ENCODE data around the gene NGFR.

The NGFR gene

GRCh38 chr17:49460401-49460800 lies 34.7 kb upstream of the NGFR start:
- peaks cover 51% of the 10 kb centered on the region for H3K27me3 ChIP-seq (ENCODE audit: low read depth)
- no peak for DNase-seq (ENCODE audit: low spot score in 2 of 2)
- no peak overlapping the region for H3K4me3 ChIP-seq
- no peaks in the 10 kb centered on the region for H3K4me1 ChIP-seq
- no peaks in the 10 kb centered on the region for H3K9me3 ChIP-seq
- in situ Hi-C loops (cut with MboI; ENCODE audit: low sequenced_read_pairs) = no loop called here
- H3K36me3 ChIP-seq (replicated peaks) = no peaks in the 10 kb centered on the region

GRCh38 chr17:49461580-49461979 lies 33.5 kb upstream of the NGFR start:
- in situ Hi-C loops (cut with MboI; ENCODE audit: low sequenced_read_pairs) = no loop called here
- Histone ChIP-seq H3K27me3 (ENCODE audit: low read depth) (peaks cover 51% of the 10 kb centered on the region), H3K9me3 (no peaks in the 10 kb centered on the region), H3K36me3 (replicated peaks) (no peaks in the 10 kb centered on the region), H3K4me3 (no peak overlapping the region), H3K4me1 (no peaks in the 10 kb centered on the region)
- no peak for DNase-seq (ENCODE audit: low spot score in 2 of 2)

DNA sequence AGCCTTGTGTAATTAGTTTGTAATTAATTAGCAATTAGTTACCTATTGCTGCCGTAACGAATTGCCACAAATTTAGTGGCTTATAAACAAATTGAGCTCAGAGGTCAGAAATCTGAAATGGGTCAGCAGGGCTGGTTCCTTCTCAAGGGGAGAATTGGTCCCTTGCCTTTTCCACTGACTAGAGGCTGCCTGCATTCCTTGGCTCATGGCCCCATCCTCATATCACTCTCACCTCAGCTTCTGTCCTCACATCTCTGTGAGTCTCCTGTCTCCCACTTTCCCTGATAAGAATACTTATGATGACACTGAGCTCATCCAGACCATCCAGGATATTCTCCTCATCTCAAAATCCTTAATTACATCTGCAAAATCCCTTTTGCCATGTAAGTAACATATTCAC lies 31.0 kb upstream of the NGFR start:
- Histone ChIP-seq H3K9me3 (no peaks in the 10 kb centered on the region), H3K27me3 (ENCODE audit: low read depth) (peaks cover 30% of the 10 kb centered on the region), H3K4me1 (no peaks in the 10 kb centered on the region), H3K36me3 (replicated peaks) (no peaks in the 10 kb centered on the region), H3K4me3 (no peak overlapping the region)
- no peak for DNase-seq (ENCODE audit: low spot score in 2 of 2)
- in situ Hi-C loops (cut with MboI; ENCODE audit: low sequenced_read_pairs) = no loop called here

DNA sequence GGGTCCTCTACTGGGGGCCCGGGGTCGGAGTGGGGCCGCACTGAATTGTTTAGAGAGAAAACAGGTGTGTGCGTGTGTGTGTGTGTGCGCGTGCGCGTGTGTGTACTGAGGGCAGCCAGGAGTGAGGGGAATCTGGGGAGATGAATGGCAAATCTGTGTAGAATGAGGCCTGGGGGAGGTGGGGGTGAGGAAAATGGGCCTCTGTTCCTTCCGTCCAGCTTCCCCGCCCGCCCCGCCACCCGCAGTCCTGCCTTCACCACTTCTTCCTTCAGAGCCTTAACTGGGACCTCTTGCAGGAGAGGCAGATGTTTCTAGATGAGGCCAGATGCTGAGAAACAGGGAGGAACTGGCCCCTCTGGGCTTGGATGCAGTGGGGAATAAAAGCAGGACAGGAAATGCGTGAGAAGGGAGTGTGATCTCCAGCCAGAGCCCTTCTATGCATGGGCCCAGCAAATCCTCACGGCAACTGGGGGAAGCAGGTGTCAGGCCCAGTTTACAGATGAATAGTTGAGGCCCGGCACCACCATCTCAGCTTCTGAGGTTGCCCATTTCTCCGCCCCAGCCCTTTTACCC lies 29.7 kb upstream of the NGFR start:
- in situ Hi-C loops (cut with MboI; ENCODE audit: low sequenced_read_pairs) = no loop called here
- H3K4me1 ChIP-seq = no peaks in the 10 kb centered on the region
- no peak overlapping the region for H3K4me3 ChIP-seq
- H3K9me3 ChIP-seq = no peaks in the 10 kb centered on the region
- no peaks in the 10 kb centered on the region for H3K36me3 ChIP-seq (replicated peaks)
- no peak for DNase-seq (ENCODE audit: low spot score in 2 of 2)
- peaks cover 25% of the 10 kb centered on the region for H3K27me3 ChIP-seq (ENCODE audit: low read depth)

GRCh38 chr17:49466436-49466835 lies 28.7 kb upstream of the NGFR start:
- Histone ChIP-seq H3K36me3 (replicated peaks) (no peaks in the 10 kb centered on the region), H3K27me3 (ENCODE audit: low read depth) (peaks cover 25% of the 10 kb centered on the region), H3K9me3 (no peaks in the 10 kb centered on the region), H3K4me3 (no peak overlapping the region), H3K4me1 (no peaks in the 10 kb centered on the region)
- DNase-seq (ENCODE audit: low spot score in 2 of 2) = no peak
- in situ Hi-C loops (cut with MboI; ENCODE audit: low sequenced_read_pairs) = no loop called here

- Histone ChIP-seq H3K4me1 (no peaks in the 10 kb centered on the region), H3K36me3 (replicated peaks) (no peaks in the 10 kb centered on the region), H3K9me3 (no peaks in the 10 kb centered on the region), H3K4me3 (no peak overlapping the region), H3K27me3 (ENCODE audit: low read depth) (peaks cover 28% of the 10 kb centered on the region)
- DNase-seq (ENCODE audit: low spot score in 2 of 2) = no peak
- in situ Hi-C loops (cut with MboI; ENCODE audit: low sequenced_read_pairs) = no loop called here
Observed at GRCh38 chr17:49467175-49467574, 27.9 kb upstream of the NGFR start.

DNA sequence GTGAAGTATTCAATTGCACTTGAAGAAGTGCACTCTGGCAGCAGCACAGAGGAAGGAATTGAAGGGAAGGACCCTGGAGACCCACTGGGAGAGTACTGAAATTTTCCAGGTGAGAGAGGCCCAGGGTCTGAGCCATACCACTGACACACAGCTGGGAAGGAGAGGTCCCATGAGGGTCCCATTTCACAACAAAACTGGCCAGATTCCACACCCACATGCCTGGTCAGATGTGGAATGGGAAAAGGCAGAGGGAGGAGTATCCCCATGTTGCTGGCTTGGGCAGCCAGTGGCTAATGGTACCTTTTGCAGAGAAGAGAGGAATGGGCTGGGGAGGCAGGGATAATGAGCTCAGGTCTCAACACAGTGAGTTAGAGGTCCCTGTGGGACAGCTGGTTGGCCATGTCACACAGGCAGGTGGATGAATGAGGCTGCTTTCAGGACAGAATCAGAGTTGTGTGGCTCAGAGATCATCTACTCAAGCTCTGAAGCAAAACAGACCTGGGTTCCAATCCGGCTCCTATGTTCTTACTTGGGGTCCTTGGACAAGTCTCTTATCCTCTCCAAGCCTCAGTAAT lies 26.2 kb upstream of the NGFR start:
- no peak overlapping the region for H3K4me3 ChIP-seq
- in situ Hi-C loops (cut with MboI; ENCODE audit: low sequenced_read_pairs) = no loop called here
- H3K4me1 ChIP-seq = no peaks in the 10 kb centered on the region
- H3K36me3 ChIP-seq (replicated peaks) = no peaks in the 10 kb centered on the region
- no peaks in the 10 kb centered on the region for H3K9me3 ChIP-seq
- peaks cover 28% of the 10 kb centered on the region for H3K27me3 ChIP-seq (ENCODE audit: low read depth)
- no peak for DNase-seq (ENCODE audit: low spot score in 2 of 2)

DNA sequence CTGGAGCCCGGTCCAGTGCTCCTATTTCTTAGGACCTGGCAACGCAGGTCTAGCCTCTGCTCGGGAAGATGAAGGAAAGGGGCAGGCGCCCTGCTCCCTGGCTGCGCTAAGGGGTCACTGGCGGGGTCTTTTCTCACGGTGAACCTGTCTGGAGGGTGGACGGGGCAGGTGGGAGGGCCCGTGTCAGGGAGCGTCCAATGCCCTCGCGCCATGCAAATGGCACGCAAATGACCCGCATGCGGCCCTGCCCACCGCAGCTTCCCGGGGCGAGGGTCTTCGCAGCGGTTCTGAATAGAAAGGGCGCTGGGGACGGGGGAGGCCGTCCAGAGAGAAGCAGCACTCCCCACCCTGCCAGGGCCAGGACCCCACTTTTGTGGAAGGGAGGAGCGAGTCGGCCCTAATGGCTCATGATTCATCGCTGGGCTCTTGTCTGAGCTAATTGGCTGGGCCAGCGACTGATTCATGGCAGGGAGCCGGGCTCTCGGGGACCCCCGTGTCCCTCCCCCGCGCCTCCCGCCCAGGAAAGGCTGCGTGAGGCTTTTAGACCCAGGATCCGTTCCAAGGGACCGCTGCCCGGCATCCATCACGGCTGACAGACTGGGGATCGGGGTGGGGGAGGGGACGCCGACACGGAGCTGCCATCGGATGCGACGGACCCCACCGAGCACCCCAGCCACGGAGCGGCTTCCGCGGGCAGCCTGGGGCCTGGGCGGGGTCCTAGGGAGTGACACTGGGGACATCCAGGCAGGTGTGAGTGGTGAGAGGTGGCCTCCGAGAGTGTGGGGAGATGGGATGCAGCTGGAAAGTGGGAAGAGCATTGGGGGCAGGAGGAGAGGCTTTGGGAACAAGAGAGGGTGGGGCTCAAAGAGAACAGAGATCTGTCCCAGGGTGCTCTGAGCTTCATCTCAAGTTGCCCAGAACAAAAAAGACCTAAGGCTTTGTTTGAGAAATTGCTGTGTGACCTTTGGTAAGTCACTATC lies 25.0 kb upstream of the NGFR start:
- Histone ChIP-seq H3K4me1 (no peaks in the 10 kb centered on the region), H3K9me3 (no peaks in the 10 kb centered on the region), H3K4me3 (no peak overlapping the region), H3K36me3 (replicated peaks) (no peaks in the 10 kb centered on the region), H3K27me3 (ENCODE audit: low read depth) (peaks cover 27% of the 10 kb centered on the region)
- in situ Hi-C loops (cut with MboI; ENCODE audit: low sequenced_read_pairs) = no loop called here
- DNase-seq (ENCODE audit: low spot score in 2 of 2) = no peak

DNA sequence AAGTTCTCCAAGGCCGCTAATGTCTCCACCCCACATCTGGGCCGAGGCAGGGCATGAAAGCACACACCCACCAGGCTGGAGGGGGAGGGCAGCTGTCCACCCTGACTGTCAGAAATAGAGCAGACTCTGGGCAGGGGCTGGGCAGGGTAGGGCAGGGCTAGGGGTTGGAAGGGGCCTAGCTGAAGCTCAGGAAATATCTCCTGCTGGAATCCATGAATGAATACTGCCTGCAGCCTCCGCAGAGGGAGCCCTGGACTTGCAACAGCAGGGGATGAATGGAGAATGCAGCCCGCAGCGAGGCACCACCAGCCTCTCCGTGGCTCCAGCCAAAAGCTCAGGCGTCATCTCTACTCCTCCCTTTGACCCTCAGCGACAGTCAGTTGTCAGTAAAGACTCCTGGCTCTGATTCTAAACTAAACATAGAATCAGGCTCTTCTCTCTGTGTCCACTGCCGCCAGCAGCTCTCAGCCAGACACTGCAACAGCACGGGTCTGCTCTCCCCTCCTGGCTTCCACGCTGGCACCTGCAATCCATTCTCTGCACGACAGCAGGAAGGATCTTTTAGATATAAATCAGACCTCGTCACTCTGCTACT lies 23.9 kb upstream of the NGFR start:
- Histone ChIP-seq H3K36me3 (replicated peaks) (no peaks in the 10 kb centered on the region), H3K27me3 (ENCODE audit: low read depth) (peaks cover 25% of the 10 kb centered on the region), H3K4me3 (no peak overlapping the region), H3K4me1 (no peaks in the 10 kb centered on the region), H3K9me3 (no peaks in the 10 kb centered on the region)
- no peak for DNase-seq (ENCODE audit: low spot score in 2 of 2)
- in situ Hi-C loops (cut with MboI; ENCODE audit: low sequenced_read_pairs) = no loop called here

GRCh38 chr17:49471769-49472168 lies 23.3 kb upstream of the NGFR start:
- no peaks in the 10 kb centered on the region for H3K4me1 ChIP-seq
- H3K36me3 ChIP-seq (replicated peaks) = no peaks in the 10 kb centered on the region
- no peak for DNase-seq (ENCODE audit: low spot score in 2 of 2)
- in situ Hi-C loops (cut with MboI; ENCODE audit: low sequenced_read_pairs) = no loop called here
- peaks cover 25% of the 10 kb centered on the region for H3K27me3 ChIP-seq (ENCODE audit: low read depth)
- H3K4me3 ChIP-seq = no peak overlapping the region
- no peaks in the 10 kb centered on the region for H3K9me3 ChIP-seq

DNA sequence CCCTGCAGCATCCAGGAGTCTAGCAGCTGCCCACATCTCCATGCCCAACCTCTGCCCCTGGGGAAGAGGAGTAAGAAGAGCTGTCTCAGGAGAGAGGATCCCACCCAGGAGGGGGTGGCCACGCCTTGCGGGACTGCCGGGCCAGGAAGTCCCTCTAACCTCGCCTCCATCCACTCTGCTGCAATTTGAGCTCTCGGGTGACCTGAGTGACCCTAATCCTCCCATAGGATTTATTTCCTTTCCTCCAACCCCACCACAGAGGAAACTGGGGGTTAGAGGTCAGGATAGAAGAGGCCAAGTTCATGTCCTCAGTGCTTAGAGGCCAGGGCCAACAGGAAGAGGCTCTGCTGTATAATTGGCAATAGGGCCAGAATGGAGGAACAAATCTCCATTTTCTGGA lies 22.6 kb upstream of the NGFR start:
- in situ Hi-C loops (cut with MboI; ENCODE audit: low sequenced_read_pairs) = no loop called here
- no peaks in the 10 kb centered on the region for H3K9me3 ChIP-seq
- no peak for DNase-seq (ENCODE audit: low spot score in 2 of 2)
- H3K27me3 ChIP-seq (ENCODE audit: low read depth) = peaks cover 26% of the 10 kb centered on the region
- H3K4me3 ChIP-seq = no peak overlapping the region
- H3K36me3 ChIP-seq (replicated peaks) = no peaks in the 10 kb centered on the region
- H3K4me1 ChIP-seq = no peaks in the 10 kb centered on the region

DNA sequence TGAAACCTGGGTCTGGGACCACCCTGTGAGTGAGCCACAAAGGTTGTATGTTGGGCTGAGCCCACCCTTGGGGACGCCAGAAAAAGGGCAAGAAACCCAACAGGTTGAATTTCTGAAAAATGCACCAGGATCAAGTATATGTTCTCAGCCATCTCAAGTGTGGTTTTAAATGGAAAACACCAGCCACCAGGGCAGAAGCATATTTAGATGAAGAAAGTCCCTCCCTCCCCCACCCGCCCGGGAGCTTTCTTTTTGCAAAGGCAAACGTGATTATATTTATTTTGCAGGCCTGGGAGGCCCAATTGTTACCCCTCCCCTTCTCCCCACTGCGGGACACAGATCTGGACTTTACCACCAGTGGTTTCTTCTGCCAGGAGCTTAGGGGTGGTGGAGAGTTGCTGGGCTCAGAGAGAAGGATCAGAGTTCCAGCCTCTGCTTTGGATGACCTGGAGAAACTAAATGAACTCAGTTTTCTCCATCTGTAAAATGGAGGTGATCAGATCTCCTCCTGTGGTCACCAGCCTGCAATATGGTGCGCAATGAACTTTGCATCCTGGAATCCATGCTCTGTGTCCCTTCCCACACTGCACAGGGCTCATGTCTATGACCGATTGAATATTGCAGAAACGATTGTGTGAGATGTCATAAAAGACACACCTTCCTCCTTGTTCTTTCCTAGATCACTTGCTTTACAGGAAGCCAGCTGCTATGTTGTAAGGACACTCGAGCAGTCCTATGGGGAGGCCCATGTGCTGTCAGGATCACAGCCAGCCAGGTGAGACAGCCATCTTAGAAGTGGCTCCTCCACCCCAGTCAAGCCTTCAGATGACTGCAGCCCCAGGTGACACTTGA lies 21.0 kb upstream of the NGFR start:
- no peak for DNase-seq (ENCODE audit: low spot score in 2 of 2)
- H3K36me3 ChIP-seq (replicated peaks) = no peaks in the 10 kb centered on the region
- in situ Hi-C loops (cut with MboI; ENCODE audit: low sequenced_read_pairs) = no loop called here
- no peak overlapping the region for H3K4me3 ChIP-seq
- H3K4me1 ChIP-seq = no peaks in the 10 kb centered on the region
- peaks cover 40% of the 10 kb centered on the region for H3K27me3 ChIP-seq (ENCODE audit: low read depth)
- H3K9me3 ChIP-seq = no peaks in the 10 kb centered on the region

GRCh38 chr17:49477709-49478108 lies 17.4 kb upstream of the NGFR start:
- H3K4me1 ChIP-seq = no peaks in the 10 kb centered on the region
- H3K9me3 ChIP-seq = no peaks in the 10 kb centered on the region
- H3K4me3 ChIP-seq = no peak overlapping the region
- in situ Hi-C loops (cut with MboI; ENCODE audit: low sequenced_read_pairs) = no loop called here
- DNase-seq (ENCODE audit: low spot score in 2 of 2) = no peak
- no peaks in the 10 kb centered on the region for H3K36me3 ChIP-seq (replicated peaks)
- H3K27me3 ChIP-seq (ENCODE audit: low read depth) = peaks cover 36% of the 10 kb centered on the region

Measured in HAP-1 (cell line).